Measurements from ENCODE around the gene SLC25A4. TPM values are rescaled to one million over a fixed set of nuclear protein-coding genes. Genes with fewer than 3 reads are reported as not detected.

SLC25A4 gene
- total RNA-seq, 1 experiment from 2014 or later: 40.2 TPM

DNA sequence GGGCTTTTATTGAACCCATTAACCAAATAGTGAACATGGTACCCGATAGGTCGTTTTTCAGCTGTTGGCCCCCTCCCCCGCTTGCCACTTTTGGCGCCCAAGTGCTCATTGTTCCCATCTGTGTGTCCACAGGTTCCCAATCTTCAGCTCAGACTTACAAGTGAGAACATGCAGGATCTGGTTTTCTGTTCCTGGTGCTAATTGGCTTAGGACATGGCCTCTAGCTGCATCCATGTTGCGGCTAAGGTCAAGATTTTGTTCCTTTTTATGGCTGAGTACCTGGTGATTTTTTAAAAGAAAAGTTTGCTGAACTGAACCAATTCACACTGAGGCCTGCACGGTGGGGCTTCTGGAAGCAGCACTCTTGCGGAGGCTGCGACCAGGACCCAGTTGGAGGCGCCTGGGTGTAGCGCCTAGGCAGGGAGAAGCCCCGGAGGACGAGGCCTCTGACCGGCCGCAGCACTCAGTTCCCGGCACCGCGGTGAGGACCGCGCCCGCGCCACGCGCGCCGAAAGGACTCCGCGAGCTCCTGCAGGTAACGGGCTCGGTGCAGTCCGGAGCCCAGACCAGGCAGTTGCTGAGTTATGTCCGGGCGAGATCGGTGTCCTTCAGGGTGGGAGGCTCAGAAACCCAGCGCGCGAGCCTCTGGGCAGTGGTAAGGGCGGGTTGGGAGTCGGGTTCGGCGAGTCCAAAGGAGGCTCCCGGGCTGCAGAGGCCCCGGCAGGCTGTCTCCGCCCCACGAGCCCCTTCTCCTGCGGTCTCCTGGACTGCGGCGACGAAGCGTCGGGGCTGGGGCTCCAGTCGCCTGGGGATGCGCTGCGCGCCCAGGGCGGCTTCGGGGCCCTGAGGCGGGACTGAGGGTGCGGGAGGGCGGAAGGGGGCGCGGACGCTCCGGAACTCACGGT, 15.8 kb upstream of the SLC25A4 start:
- H3K27ac Mint-ChIP-seq: no peak overlapping the region
- DNase-seq (ENCODE audit: low spot score): peak; percentile 53
- H3K4me3 Mint-ChIP-seq: peak overlapping the region; percentile 73
- H3K27me3 Mint-ChIP-seq (ENCODE audit: low read depth): peaks cover 35% of the 10 kb centered on the region
- H3K36me3 Mint-ChIP-seq: peaks cover 13% of the 10 kb centered on the region
- peak; percentile 53 for ATAC-seq
- peaks cover 3% of the 10 kb centered on the region for H3K9me3 Mint-ChIP-seq
- POLR2A ChIA-PET: interaction anchor here (1.1 kb wide), 1 partner anchor 120 kb away, joined by 3 read pairs; no protein-coding TSS in a partner anchor
- CTCF ChIA-PET: interaction anchor here (0.8 to 3.5 kb wide), 10 partner anchors 7 to 179 kb away, joined by 3 to 13 read pairs (median 4); partner anchors contain the start of gene HELT
- peaks cover 12% of the 10 kb centered on the region for H3K4me1 Mint-ChIP-seq
- TF ChIP-seq ZNF138 (CRISPR knock-in tag; conservative IDR thresholded peaks at IDR 0.05) (peak; percentile 40; the same call in 1 of the 2 replicates), ZNF396 (CRISPR knock-in tag; IDR thresholded peaks at IDR 0.05; ENCODE audit: borderline replicate concordance) (no peak), EMX1 (CRISPR knock-in tag; IDR thresholded peaks at IDR 0.05) (no peak), ETV6 (CRISPR knock-in tag; IDR thresholded peaks at IDR 0.05) (peak; percentile 83; the same call in 1 of the 2 replicates), ZNF423 (CRISPR knock-in tag; IDR thresholded peaks at IDR 0.05) (0 out of 2 replicates have a peak, but pooled peaks have one; percentile 13), FOXP1 (CRISPR knock-in tag; IDR thresholded peaks at IDR 0.05; ENCODE audit: borderline replicate concordance) (peak; percentile 56; the same call in 1 of the 2 replicates), CBFB (CRISPR knock-in tag; IDR thresholded peaks at IDR 0.05; ENCODE audit: low read depth) (0 out of 2 replicates have a peak, but pooled peaks have one; percentile 21), NR2C2 (CRISPR knock-in tag; IDR thresholded peaks at IDR 0.05) (no peak), PRRX2 (CRISPR knock-in tag; IDR thresholded peaks at IDR 0.05) (no peak), NFATC4 (CRISPR knock-in tag; IDR thresholded peaks at IDR 0.05) (no peak), GABPB1 (CRISPR knock-in tag; IDR thresholded peaks at IDR 0.05) (no peak), TCF7 (CRISPR knock-in tag; IDR thresholded peaks at IDR 0.05; ENCODE audit: low read depth) (no peak), ESRRA (CRISPR knock-in tag; IDR thresholded peaks at IDR 0.05; ENCODE audit: borderline replicate concordance) (no peak), SMAD3 (CRISPR knock-in tag; IDR thresholded peaks at IDR 0.05; ENCODE audit: borderline replicate concordance) (no peak), ZNF671 (CRISPR knock-in tag; IDR thresholded peaks at IDR 0.05) (no peak), SOX15 (CRISPR knock-in tag; IDR thresholded peaks at IDR 0.05) (no peak)
- TF ChIP-seq, protein P1, sequence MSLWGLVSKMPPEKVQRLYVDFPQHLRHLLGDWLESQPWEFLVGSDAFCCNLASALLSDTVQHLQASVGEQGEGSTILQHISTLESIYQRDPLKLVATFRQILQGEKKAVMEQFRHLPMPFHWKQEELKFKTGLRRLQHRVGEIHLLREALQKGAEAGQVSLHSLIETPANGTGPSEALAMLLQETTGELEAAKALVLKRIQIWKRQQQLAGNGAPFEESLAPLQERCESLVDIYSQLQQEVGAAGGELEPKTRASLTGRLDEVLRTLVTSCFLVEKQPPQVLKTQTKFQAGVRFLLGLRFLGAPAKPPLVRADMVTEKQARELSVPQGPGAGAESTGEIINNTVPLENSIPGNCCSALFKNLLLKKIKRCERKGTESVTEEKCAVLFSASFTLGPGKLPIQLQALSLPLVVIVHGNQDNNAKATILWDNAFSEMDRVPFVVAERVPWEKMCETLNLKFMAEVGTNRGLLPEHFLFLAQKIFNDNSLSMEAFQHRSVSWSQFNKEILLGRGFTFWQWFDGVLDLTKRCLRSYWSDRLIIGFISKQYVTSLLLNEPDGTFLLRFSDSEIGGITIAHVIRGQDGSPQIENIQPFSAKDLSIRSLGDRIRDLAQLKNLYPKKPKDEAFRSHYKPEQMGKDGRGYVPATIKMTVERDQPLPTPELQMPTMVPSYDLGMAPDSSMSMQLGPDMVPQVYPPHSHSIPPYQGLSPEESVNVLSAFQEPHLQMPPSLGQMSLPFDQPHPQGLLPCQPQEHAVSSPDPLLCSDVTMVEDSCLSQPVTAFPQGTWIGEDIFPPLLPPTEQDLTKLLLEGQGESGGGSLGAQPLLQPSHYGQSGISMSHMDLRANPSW (CRISPR knock-in tag; conservative IDR thresholded peaks at IDR 0.05; ENCODE audit: low read depth): no peak
- TF ChIP-seq, protein P2, sequence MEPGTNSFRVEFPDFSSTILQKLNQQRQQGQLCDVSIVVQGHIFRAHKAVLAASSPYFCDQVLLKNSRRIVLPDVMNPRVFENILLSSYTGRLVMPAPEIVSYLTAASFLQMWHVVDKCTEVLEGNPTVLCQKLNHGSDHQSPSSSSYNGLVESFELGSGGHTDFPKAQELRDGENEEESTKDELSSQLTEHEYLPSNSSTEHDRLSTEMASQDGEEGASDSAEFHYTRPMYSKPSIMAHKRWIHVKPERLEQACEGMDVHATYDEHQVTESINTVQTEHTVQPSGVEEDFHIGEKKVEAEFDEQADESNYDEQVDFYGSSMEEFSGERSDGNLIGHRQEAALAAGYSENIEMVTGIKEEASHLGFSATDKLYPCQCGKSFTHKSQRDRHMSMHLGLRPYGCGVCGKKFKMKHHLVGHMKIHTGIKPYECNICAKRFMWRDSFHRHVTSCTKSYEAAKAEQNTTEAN (CRISPR knock-in tag; IDR thresholded peaks at IDR 0.05): no peak; the same call in 1 of the 2 replicates
- TF ChIP-seq, protein P3, sequence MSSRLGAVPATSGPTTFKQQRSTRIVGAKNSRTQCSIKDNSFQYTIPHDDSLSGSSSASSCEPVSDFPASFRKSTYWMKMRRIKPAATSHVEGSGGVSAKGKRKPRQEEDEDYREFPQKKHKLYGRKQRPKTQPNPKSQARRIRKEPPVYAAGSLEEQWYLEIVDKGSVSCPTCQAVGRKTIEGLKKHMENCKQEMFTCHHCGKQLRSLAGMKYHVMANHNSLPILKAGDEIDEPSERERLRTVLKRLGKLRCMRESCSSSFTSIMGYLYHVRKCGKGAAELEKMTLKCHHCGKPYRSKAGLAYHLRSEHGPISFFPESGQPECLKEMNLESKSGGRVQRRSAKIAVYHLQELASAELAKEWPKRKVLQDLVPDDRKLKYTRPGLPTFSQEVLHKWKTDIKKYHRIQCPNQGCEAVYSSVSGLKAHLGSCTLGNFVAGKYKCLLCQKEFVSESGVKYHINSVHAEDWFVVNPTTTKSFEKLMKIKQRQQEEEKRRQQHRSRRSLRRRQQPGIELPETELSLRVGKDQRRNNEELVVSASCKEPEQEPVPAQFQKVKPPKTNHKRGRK (CRISPR knock-in tag; IDR thresholded peaks at IDR 0.05; ENCODE audit: borderline replicate concordance): no peak
- TF ChIP-seq, protein P4, sequence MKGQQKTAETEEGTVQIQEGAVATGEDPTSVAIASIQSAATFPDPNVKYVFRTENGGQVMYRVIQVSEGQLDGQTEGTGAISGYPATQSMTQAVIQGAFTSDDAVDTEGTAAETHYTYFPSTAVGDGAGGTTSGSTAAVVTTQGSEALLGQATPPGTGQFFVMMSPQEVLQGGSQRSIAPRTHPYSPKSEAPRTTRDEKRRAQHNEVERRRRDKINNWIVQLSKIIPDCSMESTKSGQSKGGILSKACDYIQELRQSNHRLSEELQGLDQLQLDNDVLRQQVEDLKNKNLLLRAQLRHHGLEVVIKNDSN (CRISPR knock-in tag; IDR thresholded peaks at IDR 0.05): no peak
- TF ChIP-seq, protein P5, sequence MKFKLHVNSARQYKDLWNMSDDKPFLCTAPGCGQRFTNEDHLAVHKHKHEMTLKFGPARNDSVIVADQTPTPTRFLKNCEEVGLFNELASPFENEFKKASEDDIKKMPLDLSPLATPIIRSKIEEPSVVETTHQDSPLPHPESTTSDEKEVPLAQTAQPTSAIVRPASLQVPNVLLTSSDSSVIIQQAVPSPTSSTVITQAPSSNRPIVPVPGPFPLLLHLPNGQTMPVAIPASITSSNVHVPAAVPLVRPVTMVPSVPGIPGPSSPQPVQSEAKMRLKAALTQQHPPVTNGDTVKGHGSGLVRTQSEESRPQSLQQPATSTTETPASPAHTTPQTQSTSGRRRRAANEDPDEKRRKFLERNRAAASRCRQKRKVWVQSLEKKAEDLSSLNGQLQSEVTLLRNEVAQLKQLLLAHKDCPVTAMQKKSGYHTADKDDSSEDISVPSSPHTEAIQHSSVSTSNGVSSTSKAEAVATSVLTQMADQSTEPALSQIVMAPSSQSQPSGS (CRISPR knock-in tag; IDR thresholded peaks at IDR 0.05; ENCODE audit: borderline replicate concordance, low read depth): no peak
- TF ChIP-seq, protein P6, sequence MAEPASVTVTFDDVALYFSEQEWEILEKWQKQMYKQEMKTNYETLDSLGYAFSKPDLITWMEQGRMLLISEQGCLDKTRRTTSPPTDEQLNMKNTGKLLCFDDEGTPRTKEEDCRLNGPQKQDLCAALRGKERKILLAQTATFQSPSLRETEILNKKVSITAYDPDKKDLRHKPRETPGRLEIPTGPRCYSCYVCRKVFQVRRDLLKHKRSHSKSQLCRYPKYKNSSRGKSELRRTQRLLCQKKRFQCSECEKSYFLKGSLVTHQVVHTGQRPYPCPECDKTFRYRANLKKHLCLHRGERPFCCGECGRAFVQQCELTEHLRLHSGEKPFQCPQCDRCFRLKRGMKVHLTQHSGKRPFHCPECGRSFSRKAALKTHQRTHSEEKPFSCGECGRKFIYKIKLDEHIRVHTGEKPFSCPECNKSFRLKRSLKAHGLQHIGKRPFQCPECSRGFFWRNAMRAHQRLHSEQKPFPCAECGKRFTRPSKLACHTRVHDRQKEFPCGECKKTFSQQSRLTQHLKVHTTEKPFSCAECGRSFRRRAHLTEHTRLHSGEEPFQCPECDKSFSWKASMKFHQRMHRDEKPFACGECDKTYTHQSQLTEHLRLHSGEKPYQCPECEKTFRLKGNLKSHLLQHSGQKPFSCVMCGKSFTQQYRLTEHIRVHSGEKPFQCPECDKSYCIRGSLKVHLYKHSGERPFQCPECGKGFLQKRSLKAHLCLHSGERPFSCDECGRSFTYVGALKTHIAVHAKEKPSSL (CRISPR knock-in tag; conservative IDR thresholded peaks at IDR 0.05): no peak
- TF ChIP-seq, protein P7, sequence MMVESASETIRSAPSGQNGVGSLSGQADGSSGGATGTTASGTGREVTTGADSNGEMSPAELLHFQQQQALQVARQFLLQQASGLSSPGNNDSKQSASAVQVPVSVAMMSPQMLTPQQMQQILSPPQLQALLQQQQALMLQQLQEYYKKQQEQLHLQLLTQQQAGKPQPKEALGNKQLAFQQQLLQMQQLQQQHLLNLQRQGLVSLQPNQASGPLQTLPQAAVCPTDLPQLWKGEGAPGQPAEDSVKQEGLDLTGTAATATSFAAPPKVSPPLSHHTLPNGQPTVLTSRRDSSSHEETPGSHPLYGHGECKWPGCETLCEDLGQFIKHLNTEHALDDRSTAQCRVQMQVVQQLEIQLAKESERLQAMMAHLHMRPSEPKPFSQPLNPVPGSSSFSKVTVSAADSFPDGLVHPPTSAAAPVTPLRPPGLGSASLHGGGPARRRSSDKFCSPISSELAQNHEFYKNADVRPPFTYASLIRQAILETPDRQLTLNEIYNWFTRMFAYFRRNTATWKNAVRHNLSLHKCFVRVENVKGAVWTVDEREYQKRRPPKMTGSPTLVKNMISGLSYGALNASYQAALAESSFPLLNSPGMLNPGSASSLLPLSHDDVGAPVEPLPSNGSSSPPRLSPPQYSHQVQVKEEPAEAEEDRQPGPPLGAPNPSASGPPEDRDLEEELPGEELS (CRISPR knock-in tag; IDR thresholded peaks at IDR 0.05): 0 out of 2 replicates have a peak, but pooled peaks have one; percentile 62
- TF ChIP-seq, protein P8, sequence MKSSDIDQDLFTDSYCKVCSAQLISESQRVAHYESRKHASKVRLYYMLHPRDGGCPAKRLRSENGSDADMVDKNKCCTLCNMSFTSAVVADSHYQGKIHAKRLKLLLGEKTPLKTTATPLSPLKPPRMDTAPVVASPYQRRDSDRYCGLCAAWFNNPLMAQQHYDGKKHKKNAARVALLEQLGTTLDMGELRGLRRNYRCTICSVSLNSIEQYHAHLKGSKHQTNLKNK (CRISPR knock-in tag; IDR thresholded peaks at IDR 0.05): no peak

Measured in WTC11 (cell line).